Pancreas (tissue), 10 donors: ENCODE measurements around the gene RAI14. TPM values are rescaled to one million over a fixed set of nuclear protein-coding genes. Genes with fewer than 3 reads are reported as not detected.
A peak's percentile ranks its signal among the peaks of the same experiment; 100 is the strongest.

ENCODE experiments used
- ATAC-seq, 4 donors: fragments of 200-7000 bp; cut with Tn5 transposase; one replicate each; pipeline versions ENCODE4 v1.8.0 to v1.9.1; 2020; ENCODE audit warnings: mild to moderate bottlenecking in 4 of 4, moderate library complexity in 4 of 4
- DNase-seq, 6 donors: peaks; one replicate each; pipeline ENCODE4 v3.0.0-alpha.2; 2020
- FAIRE-seq: peaks from 2 replicates; lab custom pipeline; 2012; peaks lifted over from hg19 to GRCh38; lab: Jason Lieb, UNC
- H3K27ac ChIP-seq, 4 donors: fragments of 200-600 bp; sonication (generic); 1 replicate in 3 of 4; 2 replicates in 1 of 4; pipeline versions ENCODE4 v1.5.0 to v1.8.0; 2020
- H3K27me3 ChIP-seq, 4 donors: fragments of 200-600 bp; one replicate each; pipeline ENCODE4 v1.8.0; 2021
- H3K36me3 ChIP-seq, 3 donors: fragments of 200-600 bp; sonication (generic) in 1 of 3; one replicate each; pipeline versions ENCODE4 v1.5.0 to v1.8.0; 2020 to 2021
- H3K4me1 ChIP-seq, 3 donors: fragments of 200-600 bp; one replicate each; pipeline ENCODE4 v1.8.0; 2021
- H3K4me3 ChIP-seq, 4 donors: fragments of 200-600 bp; sonication (generic) in 2 of 4; one replicate each; pipeline versions ENCODE4 v1.5.0 to v1.8.0; 2020 to 2021
- H3K9me3 ChIP-seq, 4 donors: fragments of 200-600 bp; one replicate each; pipeline ENCODE4 v1.8.0; 2021
- CTCF ChIP-seq, 4 donors: fragments of 200-600 bp; sonication (generic) in 3 of 4; IDR thresholded peaks; one replicate each; pipeline versions ENCODE4 v1.5.0 to v1.8.0; 2021; ENCODE audit warnings: antibody characterized with exemption in 4 of 4
- WGBS, 2 donors: extraction: QIAGEN DNeasy Blood & Tissue Kit; methylation state at CpG; one replicate each; pipeline ENCODE4 v1.1.7; 2013; 5-methylcytosine and 5-hydroxymethylcytosine counted together
- intact Hi-C, 3 donors: fragments of 100-400 bp; cut with DNase I; formaldehyde crosslinking; loops; one replicate each; pipeline versions ENCODE4 v1.11.1 to v1.14.2; 2022
- polyA plus RNA-seq, 2 donors: library from polyadenylated mRNA; stranded (reverse); fragments of 200-250 nt; gene quantifications; one replicate each; pipeline ENCODE4 v1.2.3, GENCODE V29; 2013
- total RNA-seq, 6 donors: library from RNA; stranded (reverse); fragmentation: NEBNext Ultra II Directional in 4 of 6; extraction: Animal tissue kit (Norgen Biotek cat#: 25700) in 4 of 6; gene quantifications; one replicate each; pipeline versions ENCODE4 v1.2.1 to v1.2.4, GENCODE V29; 2021 to 2023
- donor health status: healthy with polysubstance abuse.
- donor health status: DM: no; HTN: no; CAD: no; lungs with moderate emphysema.
- donor health status: DM: no; HTN: no; CAD: no.
- donor health status: control.
- donor health status: control.
- donor health status: Bipolar disorder and iron deficiency.
- donor health status: DM: yes; HTN: yes; CAD: no.
- donor health status: DM: no; HTN: no; CAD: no.
- donor health status: DM: no; HTN: no; CAD: no.
- donor health status: DM: yes; HTN: yes; CAD: no.

The RAI14 gene
- total and polyA plus RNA-seq, 8 donors = 5.4 to 25.1 (median 14.9) TPM

- intact Hi-C loops = no loop called here
- no peak for TF ChIP-seq CTCF (IDR thresholded peaks at IDR 0.05)
- 32 to 91% methylated on average over 1 of the region's 1 CpG for WGBS, 2 donors
- FAIRE-seq = no peak
- Histone ChIP-seq H3K36me3 (no peaks in the 10 kb centered on the region), H3K4me3 (no peak overlapping the region), H3K27me3 (no peaks in the 10 kb centered on the region), H3K9me3 (no peaks in the 10 kb centered on the region), H3K27ac (no peak overlapping the region), H3K4me1 (no peaks in the 10 kb centered on the region)
- no peak for ATAC-seq
- no peak for DNase-seq
Observed at GRCh38 chr5:34706084-34706483, 50.0 kb downstream of the RAI14 start.

GRCh38 chr5:34707451-34708107, 51.5 kb downstream of the RAI14 start:
- intact Hi-C loops = no loop called here
- ATAC-seq (no peak), DNase-seq (no peak), FAIRE-seq (no peak)
- TF ChIP-seq CTCF (IDR thresholded peaks at IDR 0.05) = no peak
- Histone ChIP-seq H3K4me1 (no peaks in the 10 kb centered on the region), H3K27ac (no peak overlapping the region), H3K9me3 (no peaks in the 10 kb centered on the region), H3K4me3 (no peak overlapping the region), H3K36me3 (no peaks in the 10 kb centered on the region), H3K27me3 (no peaks in the 10 kb centered on the region)
- WGBS, 2 donors = 84 to 85% methylated on average over 5 of the region's 5 CpGs

GRCh38 chr5:34708777-34709176, 52.6 kb downstream of the RAI14 start:
- DNase-seq = no peak
- Histone ChIP-seq H3K4me3 (no peak overlapping the region), H3K27ac (no peak overlapping the region), H3K9me3 (no peaks in the 10 kb centered on the region), H3K36me3 (no peaks in the 10 kb centered on the region), H3K27me3 (no peaks in the 10 kb centered on the region), H3K4me1 (no peaks in the 10 kb centered on the region)
- WGBS, 2 donors = 95 to 97% methylated on average over 2 of the region's 2 CpGs
- no peak for ATAC-seq
- intact Hi-C loops = no loop called here
- TF ChIP-seq CTCF (IDR thresholded peaks at IDR 0.05) = no peak
- FAIRE-seq = no peak

GRCh38 chr5:34709861-34710673, 53.9 kb downstream of the RAI14 start:
- DNase-seq = no peak
- H3K27ac ChIP-seq = peak overlapping the region in 1 of 4 donors; percentile 11

More at GRCh38 chr5:34709861-34710673, 53.9 kb downstream of the RAI14 start:
- Histone ChIP-seq H3K36me3 (no peaks in the 10 kb centered on the region), H3K4me1 (no peaks in the 10 kb centered on the region), H3K9me3 (no peaks in the 10 kb centered on the region), H3K27me3 (no peaks in the 10 kb centered on the region), H3K4me3 (no peak overlapping the region)
- peak in 3 of 4 donors; percentile 13 to 60 (median 59) for ATAC-seq
- no peak for TF ChIP-seq CTCF (IDR thresholded peaks at IDR 0.05)
- no peak for FAIRE-seq
- intact Hi-C loops = no loop called here
- 73 to 78% methylated on average over 6 of the region's 6 CpGs for WGBS, 2 donors
